GM12878 (cell line): ENCODE results near the gene SMG6. TPM values are rescaled to one million over a fixed set of nuclear protein-coding genes. Genes with fewer than 3 reads are reported as not detected.
A peak's percentile ranks its signal among the peaks of the same experiment; 100 is the strongest.

ENCODE experiments used
- BCL11A ChIP-seq: IDR thresholded peaks from 2 replicates; pipeline ENCODE4 v1.6.1; 2011; ENCODE audit warnings: low read depth, low read length
- CHD4 ChIP-seq: fragments of 200-600 bp; sonication (generic); IDR thresholded peaks from 2 replicates; pipeline ENCODE4 v1.6.1; 2016; ENCODE audit warnings: mild to moderate bottlenecking
- DPF2 ChIP-seq: fragments of 450-650 bp; IDR thresholded peaks from 2 replicates; pipeline ENCODE4 v1.6.1; 2017; ENCODE audit warnings: mild to moderate bottlenecking
- HDAC2 ChIP-seq: fragments of 200-600 bp; sonication (generic); IDR thresholded peaks from 2 replicates; pipeline ENCODE4 v1.6.1; 2017
- HDGF ChIP-seq: fragments of 450-650 bp; IDR thresholded peaks from 2 replicates; pipeline ENCODE4 v1.6.1; 2016; ENCODE audit warnings: antibody characterized with exemption
- KDM1A ChIP-seq: fragments of 200-600 bp; sonication (generic); IDR thresholded peaks from 2 replicates; pipeline ENCODE4 v1.6.1; 2016; ENCODE audit warnings: borderline replicate concordance
- KLF5 ChIP-seq: fragments of 450-650 bp; IDR thresholded peaks from 2 replicates; pipeline ENCODE4 v1.6.1; 2014; ENCODE audit warnings: mild to moderate bottlenecking; ENCODE audit not compliant: partially characterized antibody
- MXI1 ChIP-seq: fragments of 150-350 bp; IDR thresholded peaks from 2 replicates; pipeline ENCODE4 v1.6.1; 2011; ENCODE audit warnings: low read depth, mild to moderate bottlenecking, inconsistent platforms, low read length, improper control_type of control experiment
- MYC ChIP-seq: IDR thresholded peaks from 2 replicates; pipeline ENCODE4 v1.6.1; 2011; ENCODE audit warnings: mild to moderate bottlenecking, low read length, moderate library complexity, inconsistent platforms; ENCODE audit not compliant: insufficient read depth, insufficient replicate concordance, insufficient read length, severe bottlenecking
- NKRF ChIP-seq: fragments of 450-650 bp; conservative IDR thresholded peaks from 2 replicates; pipeline ENCODE4 v1.6.1; 2017; ENCODE audit warnings: mild to moderate bottlenecking, moderate library complexity
- NR2F1 ChIP-seq: fragments of 450-650 bp; conservative IDR thresholded peaks from 2 replicates; pipeline ENCODE4 v1.6.1; 2017; ENCODE audit warnings: mild to moderate bottlenecking
- PML ChIP-seq: IDR thresholded peaks from 2 replicates; pipeline ENCODE4 v1.6.1; 2012; ENCODE audit warnings: low read length, inconsistent platforms
- RBBP5 ChIP-seq: fragments of 200-600 bp; sonication (generic); conservative IDR thresholded peaks from 2 replicates; pipeline ENCODE4 v1.6.1; 2016
- SMAD1 ChIP-seq: fragments of 450-650 bp; IDR thresholded peaks from 2 replicates; pipeline ENCODE4 v1.6.1; 2018; ENCODE audit warnings: mild to moderate bottlenecking, low read depth; ENCODE audit not compliant: partially characterized antibody
- SMAD5 ChIP-seq: IDR thresholded peaks from 2 replicates; pipeline ENCODE4 v1.6.1; 2016; ENCODE audit warnings: antibody characterized with exemption, low read depth
- SUZ12 ChIP-seq: fragments of 200-600 bp; sonication (generic); IDR thresholded peaks from one replicate; pipeline ENCODE4 v1.6.1; 2018; ENCODE audit warnings: antibody characterized with exemption, mild to moderate bottlenecking; ENCODE audit not compliant: unreplicated experiment
- TCF12 ChIP-seq: IDR thresholded peaks from 2 replicates; pipeline ENCODE4 v1.6.1; 2011; ENCODE audit warnings: low read depth, mild to moderate bottlenecking, low read length
- TCF7 ChIP-seq: IDR thresholded peaks from 2 replicates; pipeline ENCODE4 v1.6.1; 2014; ENCODE audit warnings: antibody characterized with exemption, borderline replicate concordance
- polyA plus RNA-seq, 11 experiments: library from polyadenylated mRNA; depleted of rRNA in 4 of 11; unstranded in 6 of 11; stranded (reverse) in 5 of 11; fragments of >200 nt; fragmentation: Nextera tagmentation in 4 of 11; fragmentation: Illumina TruSeq in 1 of 11; extraction: Ambion mirVana in 4 of 11; extraction: Trizol in 1 of 11; gene quantifications; 1 replicate in 1 of 11; 2 replicates in 10 of 11; pipeline versions ENCODE4 v1.2.1 to v1.2.3, GENCODE V29; 2011 to 2016; ENCODE audit warnings: inconsistent platforms in 2 of 11, missing spikeins in 2 of 11, low read depth in 1 of 11
- total RNA-seq, 4 experiments: library from RNA; depleted of rRNA in 3 of 4; stranded (reverse); fragments of >200 nt in 3 of 4; fragmentation: Illumina TruSeq in 1 of 4; extraction: Trizol in 1 of 4; gene quantifications; 2 replicates each; pipeline versions ENCODE4 v1.2.1 to v1.2.3, GENCODE V29; 2013 to 2021
- TF ChIP-seq, protein P1 (sequence below): fragments of 450-650 bp; IDR thresholded peaks from 2 replicates; pipeline ENCODE4 v1.6.1; 2017; ENCODE audit warnings: mild to moderate bottlenecking, low read depth, inconsistent platforms; ENCODE audit not compliant: poor library complexity, severe bottlenecking
- TF ChIP-seq, protein P2 (sequence below): IDR thresholded peaks from 2 replicates; pipeline ENCODE4 v1.6.1; 2012; ENCODE audit warnings: low read depth, low read length, improper control_type of control experiment
- TF ChIP-seq, protein P3 (sequence below): fragments of 450-650 bp; IDR thresholded peaks from 2 replicates; pipeline ENCODE4 v1.6.1; 2016; ENCODE audit warnings: mild to moderate bottlenecking
- TF ChIP-seq, protein P4 (sequence below), 3 experiments: IDR thresholded peaks in 2 of 3; conservative IDR thresholded peaks in 1 of 3; 2 replicates each; pipeline ENCODE4 v1.5.1; 2011; ENCODE audit warnings: low read depth in 3 of 3, low read length in 3 of 3, mild to moderate bottlenecking in 3 of 3, control low read depth in 2 of 3, moderate library complexity in 2 of 3, inconsistent platforms in 1 of 3, mixed read lengths in 1 of 3; ENCODE audit not compliant: control insufficient read depth in 2 of 3, insufficient read depth in 1 of 3; ENCODE audit errors: extremely low read depth in 1 of 3

SMG6 gene
- total and polyA plus RNA-seq, 10 of the 15 experiments (the other 5 are each of a cell fraction or from before 2014, with no cell fraction given) = 0.58 to 28.7 (median 15.7) TPM

DNA sequence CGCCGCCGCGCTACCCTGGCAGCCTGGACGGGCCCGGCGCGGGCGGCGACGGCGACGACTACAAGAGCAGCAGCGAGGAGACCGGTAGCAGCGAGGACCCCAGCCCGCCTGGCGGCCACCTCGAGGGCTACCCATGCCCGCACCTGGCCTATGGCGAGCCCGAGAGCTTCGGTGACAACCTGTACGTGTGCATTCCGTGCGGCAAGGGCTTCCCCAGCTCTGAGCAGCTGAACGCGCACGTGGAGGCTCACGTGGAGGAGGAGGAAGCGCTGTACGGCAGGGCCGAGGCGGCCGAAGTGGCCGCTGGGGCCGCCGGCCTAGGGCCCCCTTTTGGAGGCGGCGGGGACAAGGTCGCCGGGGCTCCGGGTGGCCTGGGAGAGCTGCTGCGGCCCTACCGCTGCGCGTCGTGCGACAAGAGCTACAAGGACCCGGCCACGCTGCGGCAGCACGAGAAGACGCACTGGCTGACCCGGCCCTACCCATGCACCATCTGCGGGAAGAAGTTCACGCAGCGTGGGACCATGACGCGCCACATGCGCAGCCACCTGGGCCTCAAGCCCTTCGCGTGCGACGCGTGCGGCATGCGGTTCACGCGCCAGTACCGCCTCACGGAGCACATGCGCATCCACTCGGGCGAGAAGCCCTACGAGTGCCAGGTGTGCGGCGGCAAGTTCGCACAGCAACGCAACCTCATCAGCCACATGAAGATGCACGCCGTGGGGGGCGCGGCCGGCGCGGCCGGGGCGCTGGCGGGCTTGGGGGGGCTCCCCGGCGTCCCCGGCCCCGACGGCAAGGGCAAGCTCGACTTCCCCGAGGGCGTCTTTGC lies 245.6 kb downstream of the SMG6 start (continued):
- TF ChIP-seq RBBP5 (no peak), TCF12 (peak; percentile 63; the same call in 1 of the 2 replicates), KDM1A (no peak), NKRF (0 out of 2 replicates have a peak, but pooled peaks have one; percentile 68), KLF5 (peak; percentile 18), NR2F1 (no peak), PML (no peak), SMAD1 (no peak), CHD4 (no peak), BCL11A (no peak; the same call in 1 of the 2 replicates), MXI1 (peak; percentile 57), SMAD5 (peak; percentile 25; the same call in 1 of the 2 replicates), HDAC2 (no peak), DPF2 (peak; percentile 61), HDGF (peak; percentile 69; the same call in 1 of the 2 replicates), SUZ12 (no peak), TCF7 (no peak), MYC (peak; percentile 87)
- TF ChIP-seq, protein P1, sequence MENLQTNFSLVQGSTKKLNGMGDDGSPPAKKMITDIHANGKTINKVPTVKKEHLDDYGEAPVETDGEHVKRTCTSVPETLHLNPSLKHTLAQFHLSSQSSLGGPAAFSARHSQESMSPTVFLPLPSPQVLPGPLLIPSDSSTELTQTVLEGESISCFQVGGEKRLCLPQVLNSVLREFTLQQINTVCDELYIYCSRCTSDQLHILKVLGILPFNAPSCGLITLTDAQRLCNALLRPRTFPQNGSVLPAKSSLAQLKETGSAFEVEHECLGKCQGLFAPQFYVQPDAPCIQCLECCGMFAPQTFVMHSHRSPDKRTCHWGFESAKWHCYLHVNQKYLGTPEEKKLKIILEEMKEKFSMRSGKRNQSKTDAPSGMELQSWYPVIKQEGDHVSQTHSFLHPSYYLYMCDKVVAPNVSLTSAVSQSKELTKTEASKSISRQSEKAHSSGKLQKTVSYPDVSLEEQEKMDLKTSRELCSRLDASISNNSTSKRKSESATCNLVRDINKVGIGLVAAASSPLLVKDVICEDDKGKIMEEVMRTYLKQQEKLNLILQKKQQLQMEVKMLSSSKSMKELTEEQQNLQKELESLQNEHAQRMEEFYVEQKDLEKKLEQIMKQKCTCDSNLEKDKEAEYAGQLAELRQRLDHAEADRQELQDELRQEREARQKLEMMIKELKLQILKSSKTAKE = no peak
- TF ChIP-seq, protein P2, sequence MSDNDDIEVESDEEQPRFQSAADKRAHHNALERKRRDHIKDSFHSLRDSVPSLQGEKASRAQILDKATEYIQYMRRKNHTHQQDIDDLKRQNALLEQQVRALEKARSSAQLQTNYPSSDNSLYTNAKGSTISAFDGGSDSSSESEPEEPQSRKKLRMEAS = peak; percentile 72; the same call in 1 of the 2 replicates
- TF ChIP-seq, protein P3, sequence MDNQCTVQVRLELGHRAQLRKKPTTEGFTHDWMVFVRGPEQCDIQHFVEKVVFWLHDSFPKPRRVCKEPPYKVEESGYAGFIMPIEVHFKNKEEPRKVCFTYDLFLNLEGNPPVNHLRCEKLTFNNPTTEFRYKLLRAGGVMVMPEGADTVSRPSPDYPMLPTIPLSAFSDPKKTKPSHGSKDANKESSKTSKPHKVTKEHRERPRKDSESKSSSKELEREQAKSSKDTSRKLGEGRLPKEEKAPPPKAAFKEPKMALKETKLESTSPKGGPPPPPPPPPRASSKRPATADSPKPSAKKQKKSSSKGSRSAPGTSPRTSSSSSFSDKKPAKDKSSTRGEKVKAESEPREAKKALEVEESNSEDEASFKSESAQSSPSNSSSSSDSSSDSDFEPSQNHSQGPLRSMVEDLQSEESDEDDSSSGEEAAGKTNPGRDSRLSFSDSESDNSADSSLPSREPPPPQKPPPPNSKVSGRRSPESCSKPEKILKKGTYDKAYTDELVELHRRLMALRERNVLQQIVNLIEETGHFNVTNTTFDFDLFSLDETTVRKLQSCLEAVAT = peak; percentile 64; the same call in 1 of the 2 replicates
- TF ChIP-seq, protein P4, sequence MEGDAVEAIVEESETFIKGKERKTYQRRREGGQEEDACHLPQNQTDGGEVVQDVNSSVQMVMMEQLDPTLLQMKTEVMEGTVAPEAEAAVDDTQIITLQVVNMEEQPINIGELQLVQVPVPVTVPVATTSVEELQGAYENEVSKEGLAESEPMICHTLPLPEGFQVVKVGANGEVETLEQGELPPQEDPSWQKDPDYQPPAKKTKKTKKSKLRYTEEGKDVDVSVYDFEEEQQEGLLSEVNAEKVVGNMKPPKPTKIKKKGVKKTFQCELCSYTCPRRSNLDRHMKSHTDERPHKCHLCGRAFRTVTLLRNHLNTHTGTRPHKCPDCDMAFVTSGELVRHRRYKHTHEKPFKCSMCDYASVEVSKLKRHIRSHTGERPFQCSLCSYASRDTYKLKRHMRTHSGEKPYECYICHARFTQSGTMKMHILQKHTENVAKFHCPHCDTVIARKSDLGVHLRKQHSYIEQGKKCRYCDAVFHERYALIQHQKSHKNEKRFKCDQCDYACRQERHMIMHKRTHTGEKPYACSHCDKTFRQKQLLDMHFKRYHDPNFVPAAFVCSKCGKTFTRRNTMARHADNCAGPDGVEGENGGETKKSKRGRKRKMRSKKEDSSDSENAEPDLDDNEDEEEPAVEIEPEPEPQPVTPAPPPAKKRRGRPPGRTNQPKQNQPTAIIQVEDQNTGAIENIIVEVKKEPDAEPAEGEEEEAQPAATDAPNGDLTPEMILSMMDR (IDR thresholded peaks at IDR 0.05 in 2 of 3, conservative IDR thresholded peaks at IDR 0.05 in 1 of 3; ENCODE audit: control insufficient read depth in 2 of 3, extremely low read depth in 1 of 3, insufficient read depth in 1 of 3, low read depth in 3 of 3, low read length in 3 of 3) = no peak
